GM12864 (cell line): ENCODE data around the gene ANKRD44.

Source experiments
- DNase-seq: peaks from one replicate; pipeline ENCODE4 v3.0.0-alpha.2; 2011; ENCODE audit warnings: low read depth
- H3K4me3 ChIP-seq: 2 replicates; pipeline ENCODE4 v1.5.1; 2011; ENCODE audit warnings: mild to moderate bottlenecking, low read depth, low read length, control low read depth
- TF ChIP-seq, protein P1 (sequence below): IDR thresholded peaks from 2 replicates; pipeline ENCODE4 v1.5.1; 2011; ENCODE audit warnings: low read depth, mild to moderate bottlenecking, moderate library complexity, low read length, control low read depth, inconsistent platforms; ENCODE audit errors: missing control alignments

Gene ANKRD44

DNA sequence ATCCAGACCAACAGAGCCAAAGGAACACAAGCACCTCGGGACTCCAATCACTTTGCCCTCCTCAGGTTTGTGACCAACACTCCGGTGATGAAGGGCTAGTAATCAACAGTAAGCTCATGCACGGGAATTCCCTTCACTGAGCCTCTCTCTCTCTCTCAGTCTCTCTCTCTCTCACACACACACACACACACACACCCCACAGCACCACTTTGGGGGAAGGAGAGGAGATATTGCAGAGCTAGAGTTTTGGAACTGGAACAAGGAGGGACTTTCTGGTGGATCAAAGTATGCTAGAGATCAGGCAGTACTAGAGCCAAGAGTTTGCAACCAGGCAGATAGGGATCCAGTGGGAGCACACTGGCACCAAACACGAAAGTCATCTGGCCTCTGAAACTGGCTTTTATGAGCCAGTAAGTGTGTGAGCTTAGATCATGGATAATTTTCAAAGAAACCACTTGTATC lies 98.7 kb downstream of the ANKRD44 start:
- no peak for DNase-seq
- peak overlapping the region; percentile 40 for H3K4me3 ChIP-seq
- TF ChIP-seq, protein P1, sequence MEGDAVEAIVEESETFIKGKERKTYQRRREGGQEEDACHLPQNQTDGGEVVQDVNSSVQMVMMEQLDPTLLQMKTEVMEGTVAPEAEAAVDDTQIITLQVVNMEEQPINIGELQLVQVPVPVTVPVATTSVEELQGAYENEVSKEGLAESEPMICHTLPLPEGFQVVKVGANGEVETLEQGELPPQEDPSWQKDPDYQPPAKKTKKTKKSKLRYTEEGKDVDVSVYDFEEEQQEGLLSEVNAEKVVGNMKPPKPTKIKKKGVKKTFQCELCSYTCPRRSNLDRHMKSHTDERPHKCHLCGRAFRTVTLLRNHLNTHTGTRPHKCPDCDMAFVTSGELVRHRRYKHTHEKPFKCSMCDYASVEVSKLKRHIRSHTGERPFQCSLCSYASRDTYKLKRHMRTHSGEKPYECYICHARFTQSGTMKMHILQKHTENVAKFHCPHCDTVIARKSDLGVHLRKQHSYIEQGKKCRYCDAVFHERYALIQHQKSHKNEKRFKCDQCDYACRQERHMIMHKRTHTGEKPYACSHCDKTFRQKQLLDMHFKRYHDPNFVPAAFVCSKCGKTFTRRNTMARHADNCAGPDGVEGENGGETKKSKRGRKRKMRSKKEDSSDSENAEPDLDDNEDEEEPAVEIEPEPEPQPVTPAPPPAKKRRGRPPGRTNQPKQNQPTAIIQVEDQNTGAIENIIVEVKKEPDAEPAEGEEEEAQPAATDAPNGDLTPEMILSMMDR = no peak

DNA sequence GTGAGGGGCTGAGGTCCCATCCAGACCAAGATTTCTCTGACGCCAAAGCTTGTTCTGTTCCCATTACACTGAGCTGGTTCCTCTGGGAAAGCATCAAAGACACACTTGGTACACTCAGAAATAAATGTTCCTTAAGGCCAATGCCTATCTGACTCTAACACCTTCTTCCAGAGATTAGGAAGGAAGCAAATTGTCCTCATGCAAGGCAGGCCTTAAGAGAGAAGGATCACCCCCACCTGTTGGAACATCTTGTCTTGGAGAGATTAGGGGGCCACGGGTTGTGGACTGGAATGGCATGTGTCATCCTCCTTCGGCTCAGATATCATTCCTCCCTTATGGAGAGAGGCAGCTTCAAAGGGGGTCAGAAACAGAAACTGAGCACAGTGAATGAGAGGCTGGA lies 100.2 kb downstream of the ANKRD44 start:
- TF ChIP-seq, protein P1 = no peak
- H3K4me3 ChIP-seq = peak overlapping the region; percentile 17; the same call in 1 of the 2 replicates
- no peak for DNase-seq

DNA sequence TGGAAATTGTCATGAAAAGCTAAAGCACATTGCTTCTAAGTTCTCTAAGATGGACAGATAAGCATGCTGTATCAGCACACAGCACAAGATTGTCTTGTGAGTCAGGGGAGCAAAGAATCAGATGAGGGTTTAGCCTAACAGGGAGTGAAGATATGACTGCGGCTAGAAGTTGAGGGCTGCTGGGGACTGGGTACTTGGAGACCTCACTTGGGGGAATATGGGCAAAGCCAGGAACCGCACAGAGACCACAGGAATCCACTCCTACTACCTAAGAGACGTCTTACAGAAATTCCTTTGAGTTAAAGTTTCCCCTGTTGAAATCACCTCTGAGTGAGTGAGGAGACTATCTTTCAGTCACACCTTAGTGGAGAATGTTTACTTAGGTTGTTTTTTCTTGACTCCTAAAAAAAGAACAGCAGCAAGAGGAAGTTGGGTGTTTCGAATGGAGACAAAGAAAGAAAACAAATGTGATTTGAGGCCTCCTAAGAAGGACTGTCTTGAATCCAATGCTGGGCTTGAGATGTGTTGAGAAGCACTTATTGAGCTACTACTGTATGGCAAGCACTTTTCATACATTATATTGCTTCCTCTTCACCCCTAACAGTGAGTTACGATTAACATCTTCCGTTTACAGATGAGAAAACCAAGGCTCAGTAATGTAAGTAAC lies 100.7 kb downstream of the ANKRD44 start:
- peak overlapping the region; percentile 15 for H3K4me3 ChIP-seq
- DNase-seq = no peak
- TF ChIP-seq, protein P1 = no peak

DNA sequence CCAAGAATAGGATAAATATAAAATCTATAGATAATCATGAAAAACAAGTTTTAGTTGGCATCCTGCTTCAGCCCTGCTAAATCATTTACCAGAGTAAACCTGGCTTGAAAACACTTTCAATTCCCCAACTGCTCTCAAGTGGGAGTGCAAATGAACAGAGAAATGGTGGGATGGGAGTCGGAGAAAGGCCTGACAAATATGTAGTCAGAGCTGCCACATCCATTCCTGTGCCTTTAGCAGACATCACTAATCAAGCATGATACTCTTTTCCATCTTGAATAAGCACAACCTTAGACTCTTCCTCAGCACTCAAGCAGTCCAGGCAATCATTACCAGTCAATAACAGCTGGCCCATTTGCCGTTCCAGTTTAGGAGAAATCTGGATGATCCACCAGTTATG lies 101.3 kb downstream of the ANKRD44 start:
- no peak overlapping the region; the same call in 1 of the 2 replicates for H3K4me3 ChIP-seq
- DNase-seq = no peak
- TF ChIP-seq, protein P1 = no peak

DNA sequence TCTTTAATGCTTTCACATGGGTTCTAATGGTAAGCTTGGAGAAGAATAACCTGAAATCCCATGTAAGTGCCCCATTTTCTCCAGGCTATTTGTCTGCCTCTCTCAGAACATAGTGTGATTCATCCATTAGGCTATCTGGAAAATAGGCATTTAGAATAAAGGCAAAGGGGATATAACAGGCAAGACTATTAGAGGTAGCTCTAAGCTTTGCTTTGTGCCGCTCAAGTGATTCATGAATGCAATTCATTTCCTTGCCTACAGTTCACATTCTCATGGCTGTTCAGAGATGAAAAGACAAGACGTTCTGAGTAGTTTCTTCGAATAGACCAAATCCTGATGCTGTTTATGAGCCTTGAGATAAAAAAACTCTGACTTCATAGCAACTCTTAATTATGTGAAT lies 101.7 kb downstream of the ANKRD44 start:
- no peak for DNase-seq

DNA sequence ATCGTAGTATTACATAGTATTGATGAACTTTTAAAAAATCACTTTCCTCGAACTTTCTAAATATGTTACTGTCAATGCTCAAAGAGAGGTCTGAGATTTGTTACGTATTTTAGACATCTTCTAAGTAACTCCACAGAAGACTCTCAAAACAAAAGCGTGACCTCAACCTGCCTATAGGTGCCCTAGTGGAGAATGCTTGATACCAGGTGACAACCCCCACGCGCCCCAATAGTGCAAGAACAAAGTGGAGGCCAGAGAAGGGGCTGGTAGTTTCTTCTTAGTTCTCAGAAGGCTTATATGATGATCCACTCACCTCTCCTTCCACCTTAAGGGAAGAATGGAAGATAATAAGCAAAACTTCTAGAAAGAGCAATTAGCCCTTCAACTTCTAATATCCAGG lies 102.6 kb downstream of the ANKRD44 start:
- TF ChIP-seq, protein P1 = peak; percentile 19
- no peak overlapping the region; the same call in 1 of the 2 replicates for H3K4me3 ChIP-seq
- DNase-seq = no peak

More for the DNA sequence above, 101.7 kb downstream of the ANKRD44 start:
- TF ChIP-seq, protein P1 = no peak
- no peak overlapping the region; the same call in 1 of the 2 replicates for H3K4me3 ChIP-seq

DNA sequence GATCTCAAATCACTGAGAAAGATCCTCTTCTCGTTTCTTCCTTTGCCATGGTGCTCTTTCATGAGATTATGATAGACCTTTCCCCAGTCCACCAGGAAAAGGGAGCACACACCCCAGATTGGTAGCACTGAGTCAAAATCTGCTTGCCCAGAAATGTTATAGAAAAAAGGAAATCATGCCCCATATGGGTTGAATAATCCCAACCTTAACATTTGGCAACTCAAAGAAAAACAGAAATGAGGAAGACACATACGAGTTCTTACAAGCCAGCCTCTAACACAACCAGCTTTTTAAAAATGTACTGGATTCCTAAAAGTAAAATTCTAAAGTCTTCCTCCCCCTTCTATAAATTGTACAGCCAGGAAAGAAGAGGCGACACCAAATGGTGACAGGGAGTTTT lies 103.0 kb downstream of the ANKRD44 start:
- DNase-seq = no peak
- TF ChIP-seq, protein P1 = no peak
- no peak overlapping the region; the same call in 1 of the 2 replicates for H3K4me3 ChIP-seq
